Measurements from ENCODE around the gene RAPGEF6. TPM values are rescaled to one million over a fixed set of nuclear protein-coding genes. Genes with fewer than 3 reads are reported as not detected.

The RAPGEF6 gene
- total RNA-seq, 2 donors from 2014 or later = 19.2 to 24.0 TPM

DNA sequence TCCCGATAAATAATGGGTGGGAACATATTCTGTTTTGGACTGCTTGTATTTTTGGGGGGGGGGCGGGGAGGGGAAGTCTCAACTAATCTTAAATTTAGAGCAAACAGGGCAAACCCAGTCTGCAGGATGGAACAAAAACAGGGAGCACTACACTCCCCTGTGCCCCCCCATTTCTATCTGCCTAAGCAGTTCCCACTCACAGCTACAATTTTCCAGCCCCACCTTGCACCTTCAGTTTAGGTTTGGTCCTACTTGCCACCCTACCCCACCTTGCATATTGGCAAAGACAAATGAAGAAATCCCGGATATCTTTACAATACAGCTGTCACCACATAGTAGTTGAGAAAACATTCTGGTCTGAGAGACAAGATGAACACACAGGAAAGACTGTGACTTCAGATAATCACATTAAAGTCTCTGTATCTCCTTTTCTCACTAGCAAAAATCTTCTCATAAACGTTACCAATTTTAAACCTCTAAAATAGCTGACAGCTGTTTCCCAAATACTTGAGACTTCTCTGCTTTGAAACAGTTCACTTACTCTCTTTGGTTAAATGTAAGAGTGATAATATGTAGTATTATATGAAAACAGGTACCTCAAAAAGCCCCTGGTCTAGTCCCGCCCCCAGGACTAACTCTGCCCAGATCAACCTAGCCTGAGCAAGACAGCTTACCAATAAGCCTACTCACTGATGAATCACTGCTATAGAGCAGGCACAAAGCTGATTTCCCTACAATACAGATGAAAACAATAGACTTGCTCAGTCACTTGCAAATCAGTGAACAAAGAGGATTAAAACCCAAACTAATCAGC lies 5.2 kb upstream of the RAPGEF6 start:
- TF ChIP-seq CTCF (conservative IDR thresholded peaks at IDR 0.05) = no peak
- no peak overlapping the region for H3K4me3 ChIP-seq (ENCODE audit: low read length)
- Mint-ChIP-seq H3K4me1 (peaks cover 14% of the 10 kb centered on the region), H3K36me3 (ENCODE audit: low read depth) (peaks cover 14% of the 10 kb centered on the region), H3K4me3 (no peak overlapping the region), H3K27me3 (ENCODE audit: insufficient read depth) (no peaks in the 10 kb centered on the region), H3K9me3 (no peaks in the 10 kb centered on the region), H3K27ac (peak overlapping the region; percentile 35)
- H3K36me3 ChIP-seq (ENCODE audit: control insufficient read depth, insufficient read depth, low read length) = peaks cover 10% of the 10 kb centered on the region
- no peak overlapping the region for H3K9ac ChIP-seq (ENCODE audit: extremely low read depth, low read length, poor library complexity, severe bottlenecking)
- H3K27me3 ChIP-seq (ENCODE audit: control insufficient read depth, insufficient read depth, low read length, poor library complexity, severe bottlenecking) = no peaks in the 10 kb centered on the region
- H3K9me3 ChIP-seq (ENCODE audit: control insufficient read depth, low read length) = no peaks in the 10 kb centered on the region
- WGBS, 2 experiments (ENCODE audit: insufficient coverage in 1 of 2, insufficient read length in 1 of 2) = 88 to 100% methylated on average over 1 to 4 of the region's 5 CpGs
- no peaks in the 10 kb centered on the region for H3K4me1 ChIP-seq (ENCODE audit: control insufficient read depth, insufficient read depth, low read length)
- no peak for DNase-seq
- H3K27ac ChIP-seq (ENCODE audit: low read depth, low read length) = no peak overlapping the region

DNA sequence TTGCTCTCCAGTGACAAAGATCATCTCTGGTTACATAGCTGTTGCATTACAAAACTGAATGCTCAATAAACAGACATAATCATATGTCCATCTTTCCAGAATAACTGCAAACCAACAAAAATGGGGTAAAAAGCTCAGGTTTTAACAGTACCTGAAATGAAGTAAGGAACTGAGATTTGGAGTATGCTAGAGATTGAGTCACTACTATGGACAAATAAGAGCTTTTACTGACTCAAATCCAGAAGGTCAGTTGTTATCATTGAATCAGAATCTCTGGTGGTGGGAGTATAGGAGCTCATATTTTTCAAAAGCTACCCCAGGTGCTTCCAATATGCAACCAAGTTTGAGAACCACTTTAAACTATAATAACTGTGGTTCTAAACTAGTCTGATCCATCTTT lies 4.1 kb upstream of the RAPGEF6 start:
- Mint-ChIP-seq H3K27me3 (ENCODE audit: insufficient read depth) (no peaks in the 10 kb centered on the region), H3K4me3 (no peak overlapping the region), H3K9me3 (no peaks in the 10 kb centered on the region), H3K36me3 (ENCODE audit: low read depth) (peaks cover 4% of the 10 kb centered on the region), H3K27ac (no peak overlapping the region), H3K4me1 (peaks cover 18% of the 10 kb centered on the region)
- DNase-seq = no peak
- Histone ChIP-seq H3K36me3 (ENCODE audit: control insufficient read depth, insufficient read depth, low read length) (no peaks in the 10 kb centered on the region), H3K4me1 (ENCODE audit: control insufficient read depth, insufficient read depth, low read length) (no peaks in the 10 kb centered on the region), H3K27me3 (ENCODE audit: control insufficient read depth, insufficient read depth, low read length, poor library complexity, severe bottlenecking) (no peaks in the 10 kb centered on the region), H3K9ac (ENCODE audit: extremely low read depth, low read length, poor library complexity, severe bottlenecking) (no peak overlapping the region), H3K4me3 (ENCODE audit: low read length) (no peak overlapping the region), H3K9me3 (ENCODE audit: control insufficient read depth, low read length) (no peaks in the 10 kb centered on the region), H3K27ac (ENCODE audit: low read depth, low read length) (no peak overlapping the region)
- TF ChIP-seq CTCF (conservative IDR thresholded peaks at IDR 0.05) = no peak

- Histone ChIP-seq H3K36me3 (ENCODE audit: control insufficient read depth, insufficient read depth, low read length) (no peaks in the 10 kb centered on the region), H3K27me3 (ENCODE audit: control insufficient read depth, insufficient read depth, low read length, poor library complexity, severe bottlenecking) (no peaks in the 10 kb centered on the region), H3K27ac (ENCODE audit: low read depth, low read length) (no peak overlapping the region), H3K4me3 (ENCODE audit: low read length) (no peak overlapping the region), H3K9me3 (ENCODE audit: control insufficient read depth, low read length) (no peaks in the 10 kb centered on the region), H3K4me1 (ENCODE audit: control insufficient read depth, insufficient read depth, low read length) (no peaks in the 10 kb centered on the region), H3K9ac (ENCODE audit: extremely low read depth, low read length, poor library complexity, severe bottlenecking) (no peak overlapping the region)
- DNase-seq = no peak
- Mint-ChIP-seq H3K4me1 (peaks cover 21% of the 10 kb centered on the region), H3K27me3 (ENCODE audit: insufficient read depth) (no peaks in the 10 kb centered on the region), H3K9me3 (no peaks in the 10 kb centered on the region), H3K4me3 (no peak overlapping the region), H3K27ac (no peak overlapping the region), H3K36me3 (ENCODE audit: low read depth) (no peaks in the 10 kb centered on the region)
- no peak for TF ChIP-seq CTCF (conservative IDR thresholded peaks at IDR 0.05)
- 80% methylated on average over 4 of the region's 4 CpGs; no CpG with 5 or more reads in 1 of the 2 experiments for WGBS, 2 experiments (ENCODE audit: insufficient coverage in 1 of 2, insufficient read length in 1 of 2)
Measured at GRCh38 chr5:131637694-131638093, 2.7 kb upstream of the RAPGEF6 start.

Measured in endodermal cell (in vitro differentiated cells).